ENCODE results near the gene VPS37B. TPM values are rescaled to one million over a fixed set of nuclear protein-coding genes. Genes with fewer than 3 reads are reported as not detected.

Gene VPS37B
- total and polyA plus RNA-seq, 2 donors (not counting 1 experiment from before 2014, with no cell fraction given), result 66.7 to 88.1 TPM

DNA sequence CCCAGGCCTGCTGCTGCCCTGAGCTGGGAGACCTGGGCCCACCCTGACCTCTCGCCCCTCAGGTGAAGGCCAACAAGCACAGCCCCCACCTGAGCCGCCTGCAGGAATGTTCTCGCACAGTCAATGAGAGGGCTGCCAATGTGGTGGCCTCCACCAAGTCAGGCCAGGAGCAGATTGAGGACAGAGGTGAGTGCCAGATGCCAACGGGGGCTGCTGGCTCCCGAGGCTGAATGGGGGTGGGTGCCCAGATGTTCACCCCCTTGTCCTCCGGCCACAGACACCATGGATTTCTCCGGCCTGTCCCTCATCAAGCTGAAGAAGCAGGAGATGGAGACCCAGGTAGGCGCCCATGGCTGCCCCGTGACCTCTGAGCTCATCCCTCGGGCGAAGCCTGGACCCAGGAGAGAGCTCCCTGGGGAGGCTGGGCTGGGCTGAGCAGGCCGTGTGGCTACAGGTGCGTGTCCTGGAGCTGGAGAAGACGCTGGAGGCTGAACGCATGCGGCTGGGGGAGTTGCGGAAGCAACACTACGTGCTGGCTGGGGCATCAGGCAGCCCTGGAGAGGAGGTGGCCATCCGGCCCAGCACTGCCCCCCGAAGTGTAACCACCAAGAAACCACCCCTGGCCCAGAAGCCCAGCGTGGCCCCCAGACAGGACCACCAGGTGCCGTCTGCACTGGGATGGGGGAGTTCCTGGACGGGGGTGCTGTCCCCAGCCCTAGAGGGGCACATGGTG, 34.9 kb downstream of the VPS37B start:
- H3K27me3 ChIP-seq (replicated peaks in 1 of 4; ENCODE audit: control extremely low read depth in 1 of 4, control insufficient read depth in 3 of 4, insufficient read depth in 4 of 4, low read length in 3 of 4), result no peaks in the 10 kb centered on the region
- H2AFZ ChIP-seq (ENCODE audit: insufficient read depth, low read depth, low read length, poor library complexity, severe bottlenecking), result no peak overlapping the region
- peaks cover 28% of the 10 kb centered on the region for H3K79me2 ChIP-seq (ENCODE audit: control insufficient read depth, insufficient read depth, low read length)
- ChIA-PET CTCF (interaction anchor here (0.5 to 19.2 kb wide), 37 partner anchors 10 to 461 kb away, joined by 3 to 388 read pairs (median 4); partner anchors contain the start of genes MPHOSPH9, MTRFR and VPS37B), POLR2A (interaction anchor here (0.6 to 2.5 kb wide), 7 partner anchors 9 to 377 kb away, joined by 3 to 10 read pairs (median 5); partner anchors contain the start of gene HIP1R)
- H3K4me1 ChIP-seq (ENCODE audit: control insufficient read depth in 2 of 2, insufficient read depth in 2 of 2, low read length in 2 of 2), result peaks cover 30 to 53% of the 10 kb centered on the region in 2 donors
- H3K36me3 ChIP-seq (replicated peaks in 1 of 2; ENCODE audit: control extremely low read depth in 1 of 2, control insufficient read depth in 1 of 2, extremely low read depth in 1 of 2, insufficient read depth in 2 of 2, low read length in 1 of 2), result peaks cover 2 to 79% of the 10 kb centered on the region in 2 experiments
- ATAC-seq (ENCODE audit: low read depth) (no peak), DNase-seq (peak; percentile 52)
- H3K4me3 ChIP-seq (ENCODE audit: control extremely low read depth in 1 of 5, extremely low read depth in 1 of 5, insufficient read depth in 1 of 5, low read depth in 2 of 5, low read length in 4 of 5), result no peak overlapping the region
- H3K9me3 Mint-ChIP-seq (ENCODE audit: insufficient read depth), result no peaks in the 10 kb centered on the region
- H3K4me3 Mint-ChIP-seq, result no peak overlapping the region
- peaks cover 49% of the 10 kb centered on the region for H3K4me1 Mint-ChIP-seq
- peak overlapping the region; percentile 73 for H3K27ac Mint-ChIP-seq
- peak overlapping the region in 1 of 2 donors; percentile 43 for H3K27ac ChIP-seq (ENCODE audit: low read length in 2 of 2)
- H3K9ac ChIP-seq (ENCODE audit: low read length), result no peak overlapping the region
- peaks cover 70% of the 10 kb centered on the region for H4K20me1 ChIP-seq (ENCODE audit: control insufficient read depth, insufficient read depth, low read length, poor library complexity, severe bottlenecking)
- TF ChIP-seq, protein P1, sequence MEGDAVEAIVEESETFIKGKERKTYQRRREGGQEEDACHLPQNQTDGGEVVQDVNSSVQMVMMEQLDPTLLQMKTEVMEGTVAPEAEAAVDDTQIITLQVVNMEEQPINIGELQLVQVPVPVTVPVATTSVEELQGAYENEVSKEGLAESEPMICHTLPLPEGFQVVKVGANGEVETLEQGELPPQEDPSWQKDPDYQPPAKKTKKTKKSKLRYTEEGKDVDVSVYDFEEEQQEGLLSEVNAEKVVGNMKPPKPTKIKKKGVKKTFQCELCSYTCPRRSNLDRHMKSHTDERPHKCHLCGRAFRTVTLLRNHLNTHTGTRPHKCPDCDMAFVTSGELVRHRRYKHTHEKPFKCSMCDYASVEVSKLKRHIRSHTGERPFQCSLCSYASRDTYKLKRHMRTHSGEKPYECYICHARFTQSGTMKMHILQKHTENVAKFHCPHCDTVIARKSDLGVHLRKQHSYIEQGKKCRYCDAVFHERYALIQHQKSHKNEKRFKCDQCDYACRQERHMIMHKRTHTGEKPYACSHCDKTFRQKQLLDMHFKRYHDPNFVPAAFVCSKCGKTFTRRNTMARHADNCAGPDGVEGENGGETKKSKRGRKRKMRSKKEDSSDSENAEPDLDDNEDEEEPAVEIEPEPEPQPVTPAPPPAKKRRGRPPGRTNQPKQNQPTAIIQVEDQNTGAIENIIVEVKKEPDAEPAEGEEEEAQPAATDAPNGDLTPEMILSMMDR (IDR thresholded peaks at IDR 0.05), result no peak
- TF ChIP-seq EZH2 (IDR thresholded peaks at IDR 0.05; ENCODE audit: borderline replicate concordance, insufficient read depth, low read depth, low read length, poor library complexity, severe bottlenecking), result no peak
- intact Hi-C loops (cut with micrococcal nuclease), result loop anchor here (1.0 to 5.0 kb wide), 3 partner anchors 68 to 376 kb away; no protein-coding TSS in a partner anchor
- no peaks in the 10 kb centered on the region for H3K27me3 Mint-ChIP-seq
- 89% methylated on average over 21 of the region's 23 CpGs for WGBS (ENCODE audit: insufficient coverage)
- peak overlapping the region; percentile 11 for H3K4me2 ChIP-seq (replicated peaks; ENCODE audit: low read depth, low read length, poor library complexity, severe bottlenecking)
- H3K9me3 ChIP-seq (ENCODE audit: control extremely low read depth in 1 of 3, control insufficient read depth in 2 of 3, insufficient read depth in 1 of 3, low read length in 2 of 3), result no peaks in the 10 kb centered on the region

All from B cell (primary cell).